HepG2 (cell line): Measurements from ENCODE around the gene PXT1. TPM values are rescaled to one million over a fixed set of nuclear protein-coding genes. Genes with fewer than 3 reads are reported as not detected.

ENCODE experiments used
- ATAC-seq: fragments of 200-7000 bp; cut with Tn5 transposase; 3 replicates; pipeline ENCODE4 v1.9.1; 2020; ENCODE audit warnings: mild to moderate bottlenecking, moderate library complexity
- BruUV-seq: library from RNA; stranded (reverse); fragments of 400-500 nt; replicated peaks from 2 replicates; lab custom pipeline; 2021; lab: Mats Ljungman, UMichigan
- CTCF ChIA-PET: fragments of 300-600 bp; formaldehyde crosslinking; extraction: SDS; loops from one replicate; lab custom pipeline; 2021; ENCODE audit warnings: low total read pairs, inconsistent platforms, low intra/inter-chr PET ratio; lab: Yijun Ruan, JAX
- POLR2A ChIA-PET: fragments of 350-600 bp; sonication (Branson Sonifier 250); formaldehyde crosslinking; loops from one replicate; lab custom pipeline; 2020; ENCODE audit warnings: antibody characterized with exemption, inconsistent platforms; lab: Yijun Ruan, JAX
- DNase-seq: peaks from one replicate; pipeline ENCODE4 v3.0.0-alpha.2; 2015; ENCODE audit warnings: low spot score
- FAIRE-seq: peaks from 3 replicates; lab custom pipeline; 2011; peaks lifted over from hg19 to GRCh38; lab: Jason Lieb, UNC
- H2AFZ ChIP-seq: one replicate; pipeline ENCODE4 v1.6.1; 2011; ENCODE audit warnings: low read length, inconsistent platforms
- H3K27ac ChIP-seq: fragments of 300-600 bp; 3 replicates; pipeline ENCODE4 v1.8.0; 2011; ENCODE audit warnings: mixed run types, mild to moderate bottlenecking, mixed read lengths, low read length, inconsistent platforms; ENCODE audit not compliant: insufficient read depth; ENCODE audit errors: extremely low read length
- H3K27me3 ChIP-seq, 2 experiments: fragments of 200-600 bp in 1 of 2; 2 replicates in 1 of 2; 3 replicates in 1 of 2; pipeline versions ENCODE4 v1.6.0 to v1.8.0; 2011; ENCODE audit warnings: low read length in 2 of 2, mild to moderate bottlenecking in 2 of 2, moderate library complexity in 2 of 2, inconsistent platforms in 1 of 2; ENCODE audit not compliant: insufficient read depth in 2 of 2, control insufficient read depth in 1 of 2
- H3K36me3 ChIP-seq, 2 experiments: fragments of 200-600 bp in 1 of 2; replicated peaks in 1 of 2; 2 replicates in 1 of 2; 3 replicates in 1 of 2; pipeline versions ENCODE4 v1.5.1 to v1.8.0; 2011; ENCODE audit warnings: low read length in 2 of 2, inconsistent platforms in 1 of 2; ENCODE audit not compliant: insufficient read depth in 2 of 2, control insufficient read depth in 1 of 2
- H3K4me1 ChIP-seq: 2 replicates; pipeline ENCODE4 v1.5.1; 2012; ENCODE audit warnings: low read length, inconsistent platforms; ENCODE audit not compliant: insufficient read depth
- H3K4me2 ChIP-seq: 2 replicates; pipeline ENCODE4 v1.6.0; 2011; ENCODE audit warnings: low read depth, low read length, inconsistent platforms
- H3K4me3 ChIP-seq, 3 experiments: fragments of 200-600 bp in 1 of 3; sonication (generic), shearing (Covaris generic) in 1 of 3; replicated peaks in 1 of 3; 2 replicates each; pipeline ENCODE4 v1.5.1; 2011 to 2016; ENCODE audit warnings: low read length in 3 of 3, inconsistent platforms in 2 of 3, low read depth in 2 of 3, mild to moderate bottlenecking in 2 of 3, control low read depth in 1 of 3, mixed read lengths in 1 of 3; ENCODE audit not compliant: insufficient read depth in 1 of 3
- H3K79me2 ChIP-seq: one replicate; pipeline ENCODE4 v1.6.1; 2011; ENCODE audit warnings: low read length, inconsistent platforms; ENCODE audit not compliant: insufficient read depth
- H3K9ac ChIP-seq: 2 replicates; pipeline ENCODE4 v1.6.0; 2011; ENCODE audit warnings: mild to moderate bottlenecking, low read depth, low read length, inconsistent platforms; ENCODE audit not compliant: insufficient read depth
- H3K9me3 ChIP-seq: 2 replicates; pipeline ENCODE4 v1.5.1; 2012; ENCODE audit warnings: mild to moderate bottlenecking, low read length
- H4K20me1 ChIP-seq: 2 replicates; pipeline ENCODE4 v1.6.0; 2011; ENCODE audit warnings: inconsistent platforms, mild to moderate bottlenecking, low read length, moderate library complexity; ENCODE audit not compliant: insufficient read depth
- EP300 ChIP-seq, 3 experiments: sonication (generic) in 1 of 3; formaldehyde crosslinking in 1 of 3; IDR thresholded peaks; 2 replicates each; pipeline versions ENCODE4 v1.5.1 to v1.6.1; 2011 to 2020; ENCODE audit warnings: low read depth in 2 of 3, low read length in 2 of 3, borderline replicate concordance in 1 of 3, improper control_type of control experiment in 1 of 3, mild to moderate bottlenecking in 1 of 3, missing genetic modification reagents in 1 of 3, moderate library complexity in 1 of 3
- GTF3A ChIP-seq: sonication (generic); formaldehyde crosslinking; conservative IDR thresholded peaks from 2 replicates; pipeline ENCODE4 v1.4.0; 2020; ENCODE audit warnings: mild to moderate bottlenecking, missing genetic modification reagents
- PHF5A ChIP-seq: IDR thresholded peaks from one replicate; pipeline ENCODE4 v1.6.1; 2018; ENCODE audit warnings: low read depth, missing genetic modification reagents; ENCODE audit not compliant: unreplicated experiment
- PRDM4 ChIP-seq: sonication (generic); formaldehyde crosslinking; IDR thresholded peaks from 2 replicates; pipeline ENCODE4 v1.9.0; 2021; ENCODE audit warnings: missing genetic modification reagents, borderline replicate concordance
- ZBTB49 ChIP-seq: sonication (generic); formaldehyde crosslinking; IDR thresholded peaks from 2 replicates; pipeline ENCODE4 v1.4.0; 2020; ENCODE audit warnings: missing genetic modification reagents, borderline replicate concordance
- ZKSCAN1 ChIP-seq: fragments of 150-350 bp; IDR thresholded peaks from 2 replicates; pipeline ENCODE4 v1.6.1; 2014; ENCODE audit warnings: low read length
- ZMAT3 ChIP-seq: sonication (generic); formaldehyde crosslinking; conservative IDR thresholded peaks from 2 replicates; pipeline ENCODE4 v1.7.0; 2021; ENCODE audit warnings: missing genetic modification reagents
- WGBS: methylation state at CpG from one replicate; pipeline ENCODE4 v1.1.6; 2017; ENCODE audit warnings: low lambda C conversion rate; 5-methylcytosine and 5-hydroxymethylcytosine counted together
- in situ Hi-C: cut with HindIII; loops from 2 replicates; pipeline ENCODE4 v1.10.0; 2017; ENCODE audit warnings: low pct_unique_long_range_greater_than_20kb; ENCODE audit not compliant: extremely low pct_ligation_motif_present
- intact Hi-C: fragments of 100-400 bp; cut with micrococcal nuclease; formaldehyde crosslinking; loops from one replicate; pipeline ENCODE4 v1.10.0; 2022; ENCODE audit not compliant: unreplicated experiment
- polyA plus RNA-seq, 8 experiments: library from polyadenylated mRNA; depleted of rRNA in 3 of 8; stranded (reverse) in 7 of 8; unstranded in 1 of 8; fragments of >200 nt; fragmentation: Illumina TruSeq in 4 of 8; extraction: Trizol in 4 of 8; gene quantifications; 2 replicates each; pipeline versions ENCODE4 v1.2.1 to v1.2.3, GENCODE V29; 2011 to 2016; ENCODE audit warnings: low read depth in 4 of 8, missing spikeins in 1 of 8, mixed read lengths in 1 of 8; ENCODE audit not compliant: insufficient read depth in 1 of 8
- total RNA-seq, 5 experiments: library from RNA; depleted of rRNA; stranded (reverse); fragments of >200 nt; fragmentation: Illumina TruSeq; extraction: Trizol; gene quantifications; 2 replicates each; pipeline ENCODE4 v1.2.3, GENCODE V29; 2016; ENCODE audit warnings: low read depth in 1 of 5

The PXT1 gene
- total and polyA plus RNA-seq, 2 of the 13 experiments (the other 11 are each of a cell fraction or from before 2014, with no cell fraction given) = 0.04 TPM; not detected in 1

- no peaks in the 10 kb centered on the region for H4K20me1 ChIP-seq
- no peaks in the 10 kb centered on the region for H3K9me3 ChIP-seq
- H3K4me2 ChIP-seq = no peak overlapping the region
- ChIA-PET POLR2A (no interaction called here), CTCF (no interaction called here)
- DNase-seq (no peak), ATAC-seq (no peak), FAIRE-seq (no peak)
- no peaks in the 10 kb centered on the region for H3K79me2 ChIP-seq
- no peak overlapping the region for H3K27ac ChIP-seq
- no peak overlapping the region for H2AFZ ChIP-seq
- intact Hi-C loops = no loop called here
- H3K4me3 ChIP-seq = no peak overlapping the region
- WGBS = 57% methylated on average over 8 of the region's 8 CpGs
- H3K4me1 ChIP-seq = no peaks in the 10 kb centered on the region
- TF ChIP-seq ZKSCAN1 (peak; percentile 28; the same call in 1 of the 2 replicates), ZBTB49 (CRISPR knock-in tag) (no peak)
- BruUV-seq = no TSS peak
- peaks cover 3 to 50% of the 10 kb centered on the region in 2 experiments for H3K27me3 ChIP-seq
- no peaks in the 10 kb centered on the region for H3K36me3 ChIP-seq
- in situ Hi-C loops = no loop called here
- H3K9ac ChIP-seq = no peak overlapping the region
Measured at GRCh38 chr6:36376183-36376582, 66.5 kb downstream of the PXT1 start.

GRCh38 chr6:36375644-36376155, 67.0 kb downstream of the PXT1 start:
- no peaks in the 10 kb centered on the region for H3K9me3 ChIP-seq
- FAIRE-seq = no peak
- H3K27me3 ChIP-seq = peaks cover 3 to 47% of the 10 kb centered on the region in 2 experiments
- no peak overlapping the region for H3K4me2 ChIP-seq
- ATAC-seq = no peak
- DNase-seq = no peak
- H4K20me1 ChIP-seq = no peaks in the 10 kb centered on the region
- in situ Hi-C loops = no loop called here
- POLR2A ChIA-PET = no interaction called here
- H3K27ac ChIP-seq = no peak overlapping the region
- H2AFZ ChIP-seq = no peak overlapping the region
- no peaks in the 10 kb centered on the region for H3K79me2 ChIP-seq
- TF ChIP-seq ZMAT3 (CRISPR knock-in tag) (no peak), PHF5A (no peak), GTF3A (CRISPR knock-in tag) (no peak), PRDM4 (CRISPR knock-in tag) (no peak), EP300 (IDR thresholded peaks at IDR 0.05; ENCODE audit: low read depth in 2 of 2, low read length in 2 of 2) (no peak), EP300 (CRISPR knock-in tag; IDR thresholded peaks at IDR 0.05; ENCODE audit: borderline replicate concordance) (no peak)
- TF ChIP-seq, all 625 proteins: peak for 0
- Histone ChIP-seq H3K36me3 (no peaks in the 10 kb centered on the region), H3K9ac (no peak overlapping the region), H3K4me1 (no peaks in the 10 kb centered on the region), H3K4me3 (no peak overlapping the region)
- no TSS peak for BruUV-seq
- 49% methylated on average over 10 of the region's 20 CpGs for WGBS
- intact Hi-C loops = no loop called here
- CTCF ChIA-PET = no interaction called here
